Esophagus mucosa (tissue), 1 donor: Measurements from ENCODE around the gene RHOV. TPM values are rescaled to one million over a fixed set of nuclear protein-coding genes. Genes with fewer than 3 reads are reported as not detected.

ENCODE experiments used
- ATAC-seq: fragments of 200-7000 bp; cut with Tn5 transposase; one replicate; pipeline ENCODE4 v1.9.1; 2020
- total RNA-seq: library from RNA; stranded (reverse); gene quantifications from one replicate; pipeline ENCODE4 v1.2.4, GENCODE V29; 2023
- donor health status: DM: yes; HTN: yes; CAD: no.

Gene RHOV
- total RNA-seq, 1 donor from 2014 or later, result 118 TPM

DNA sequence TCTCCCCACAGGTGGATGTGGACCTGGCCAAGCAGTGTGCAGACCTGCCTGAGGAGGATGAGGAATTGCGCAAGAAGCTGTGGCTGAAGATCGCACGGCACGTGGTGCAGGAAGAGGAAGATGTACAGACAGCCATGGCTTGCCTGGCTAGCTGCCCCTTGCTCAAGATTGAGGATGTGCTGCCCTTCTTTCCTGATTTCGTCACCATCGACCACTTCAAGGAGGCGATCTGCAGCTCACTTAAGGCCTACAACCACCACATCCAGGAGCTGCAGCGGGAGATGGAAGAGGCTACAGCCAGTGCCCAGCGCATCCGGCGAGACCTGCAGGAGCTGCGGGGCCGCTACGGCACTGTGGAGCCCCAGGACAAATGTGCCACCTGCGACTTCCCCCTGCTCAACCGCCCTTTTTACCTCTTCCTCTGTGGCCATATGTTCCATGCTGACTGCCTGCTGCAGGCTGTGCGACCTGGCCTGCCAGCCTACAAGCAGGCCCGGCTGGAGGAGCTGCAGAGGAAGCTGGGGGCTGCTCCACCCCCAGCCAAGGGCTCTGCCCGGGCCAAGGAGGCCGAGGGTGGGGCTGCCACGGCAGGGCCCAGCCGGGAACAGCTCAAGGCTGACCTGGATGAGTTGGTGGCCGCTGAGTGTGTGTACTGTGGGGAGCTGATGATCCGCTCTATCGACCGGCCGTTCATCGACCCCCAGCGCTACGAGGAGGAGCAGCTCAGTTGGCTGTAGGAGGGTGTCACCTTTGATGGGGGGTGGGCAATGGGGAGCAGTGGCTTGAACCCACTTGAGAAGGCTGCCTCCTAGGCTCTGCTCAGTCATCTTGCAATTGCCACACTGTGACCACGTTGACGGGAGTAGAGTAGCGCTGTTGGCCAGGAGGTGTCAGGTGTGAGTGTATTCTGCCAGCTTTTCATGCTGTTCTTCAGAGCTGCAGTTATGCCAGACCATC, 28.8 kb upstream of the RHOV start:
- no peak for ATAC-seq

DNA sequence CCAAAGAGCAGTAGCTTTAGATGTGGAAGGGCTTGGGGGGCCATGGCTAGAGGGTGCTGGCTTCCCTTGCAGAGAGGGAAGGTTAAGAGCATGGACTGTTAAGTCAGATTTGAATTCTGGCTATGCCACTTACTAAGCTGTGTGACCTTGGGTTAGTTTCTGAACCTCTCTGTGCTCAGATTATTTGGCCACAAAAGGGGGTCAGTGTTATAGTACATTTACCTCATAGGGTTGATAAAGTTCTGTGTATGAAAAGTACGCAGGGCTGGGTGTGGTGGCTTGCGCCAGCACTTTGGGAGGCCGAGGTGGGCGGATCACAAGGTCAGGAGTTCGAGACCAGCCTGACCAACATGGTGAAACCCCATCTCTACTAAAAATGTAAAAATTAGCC, 27.0 kb upstream of the RHOV start:
- no peak for ATAC-seq

- no peak for ATAC-seq
Measured at GRCh38 chr15:40900256-40901052, 26.4 kb upstream of the RHOV start.

- no peak for ATAC-seq
Measured at GRCh38 chr15:40899536-40900207, 25.6 kb upstream of the RHOV start.

DNA sequence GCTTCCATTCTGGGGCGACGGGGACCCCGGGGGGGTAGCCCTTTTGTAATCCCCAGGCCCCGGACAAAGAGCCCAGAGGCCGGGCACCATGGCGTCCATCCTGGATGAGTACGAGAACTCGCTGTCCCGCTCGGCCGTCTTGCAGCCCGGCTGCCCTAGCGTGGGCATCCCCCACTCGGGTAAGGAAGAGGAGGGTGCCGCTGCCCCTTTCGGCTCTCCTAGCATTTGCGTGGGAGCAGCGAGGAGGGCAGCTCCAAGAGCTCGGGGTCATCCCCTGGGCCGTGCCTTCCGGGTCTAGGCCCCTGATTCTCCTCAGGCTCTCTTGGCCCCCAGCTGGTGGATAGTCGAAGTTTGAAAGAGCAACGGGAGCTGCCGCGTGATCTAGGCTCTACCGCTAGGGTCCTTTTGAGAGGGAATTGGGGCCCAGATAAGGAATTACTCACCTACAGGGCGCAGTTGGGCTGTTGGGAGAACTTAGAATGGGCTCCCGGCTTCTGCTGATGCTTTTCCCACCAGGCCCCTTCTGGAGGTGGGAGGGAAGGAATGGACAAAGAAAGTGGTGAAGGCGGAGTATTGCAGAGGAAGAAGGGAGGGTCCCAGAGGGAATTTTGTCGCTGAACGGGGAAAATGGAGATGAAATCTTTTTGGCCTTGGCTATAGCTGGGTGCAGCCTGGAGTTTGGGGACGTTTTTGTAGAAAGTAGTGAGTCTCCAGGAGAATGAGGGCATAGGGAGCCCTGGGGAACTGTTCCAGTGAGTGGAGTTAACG, 20.8 kb upstream of the RHOV start:
- ATAC-seq, result peak; percentile 34

DNA sequence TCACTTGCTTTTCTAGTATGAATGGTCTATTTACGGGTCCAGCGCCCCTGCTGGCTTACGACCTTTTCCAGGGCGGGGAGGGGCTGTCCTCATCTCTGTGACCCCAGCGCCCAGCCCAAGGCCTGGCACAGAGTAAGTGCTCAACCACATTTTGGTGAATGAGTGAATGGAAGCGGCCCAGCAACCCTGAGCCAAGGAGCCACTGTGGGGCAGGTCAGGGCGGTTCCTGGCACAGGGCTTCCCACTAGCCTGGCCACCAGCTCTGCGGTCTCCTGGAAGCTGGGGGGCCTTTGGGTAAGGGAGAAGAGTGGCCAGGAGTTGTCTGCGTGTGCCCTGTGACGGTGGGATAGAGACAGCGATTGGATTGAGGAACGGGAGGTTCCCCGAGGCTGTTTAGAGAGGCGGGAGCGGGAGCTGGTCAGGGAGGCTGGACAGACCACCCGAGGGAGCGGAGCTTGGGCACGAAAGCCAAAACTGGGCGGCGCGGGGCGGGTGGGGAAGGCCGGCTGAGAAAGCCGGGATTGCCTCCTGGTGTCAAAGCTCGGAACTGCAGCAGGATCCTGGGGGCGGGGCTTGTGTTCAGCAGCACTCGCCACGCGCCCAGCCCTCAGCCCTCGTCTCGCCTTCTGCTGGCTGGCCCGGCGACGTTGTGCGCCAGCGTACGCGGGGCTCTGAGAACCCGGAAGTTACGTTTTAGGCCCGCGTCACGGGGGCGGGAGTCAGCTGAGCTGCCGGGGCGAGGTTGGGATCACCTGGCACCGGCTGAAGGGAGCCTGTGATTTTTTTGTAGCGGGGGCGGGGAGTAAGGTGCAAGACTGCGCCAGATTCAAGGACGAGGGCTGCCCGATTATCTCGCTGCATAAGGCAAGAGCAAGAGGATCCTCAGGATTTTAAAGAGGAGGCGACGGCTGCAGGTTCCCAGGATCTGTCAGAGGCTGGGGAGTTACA, 20.0 kb upstream of the RHOV start, which contains the start of gene VPS18:
VPS18 (plus strand) TSS at position 718 of the 948 bp plus-strand sequence. CDS start 319 bp downstream, outside the sequence.
- ATAC-seq, result peak; percentile 94

DNA sequence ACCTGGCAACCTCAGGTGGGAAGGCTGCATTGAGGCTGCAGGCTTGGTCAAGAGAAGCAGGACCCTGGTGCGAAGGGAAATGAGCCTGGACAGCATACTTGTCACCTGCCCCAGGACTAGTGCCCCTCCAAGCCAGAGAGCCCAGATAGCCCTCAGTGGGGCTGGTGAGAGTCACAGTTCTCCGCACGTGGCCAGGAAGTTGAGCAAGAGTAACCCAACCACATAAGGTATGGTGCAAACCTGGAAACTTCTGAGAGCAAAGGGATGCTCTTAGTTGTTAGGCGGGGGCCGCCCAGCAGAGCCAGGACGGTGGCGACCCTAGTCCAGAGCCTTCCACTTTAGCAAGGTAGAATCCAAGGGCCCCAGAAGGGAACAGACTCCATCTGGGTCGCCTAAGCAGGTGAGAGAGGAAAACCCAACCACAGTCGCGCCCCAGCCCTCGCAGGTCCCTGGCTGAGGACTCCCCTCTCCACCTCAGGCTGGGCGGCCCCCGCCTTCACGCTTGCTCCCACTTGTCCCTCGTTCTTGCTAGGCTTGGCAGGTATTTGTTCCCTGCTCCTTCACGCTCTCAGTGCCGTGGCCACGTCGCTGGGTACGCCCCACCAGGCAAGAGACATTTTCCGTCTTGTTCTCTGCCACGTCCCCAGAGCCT, 19.1 kb upstream of the RHOV start:
- peak; percentile 7 for ATAC-seq

- ATAC-seq, result no peak
Measured at GRCh38 chr15:40892447-40893012, 18.5 kb upstream of the RHOV start.

DNA sequence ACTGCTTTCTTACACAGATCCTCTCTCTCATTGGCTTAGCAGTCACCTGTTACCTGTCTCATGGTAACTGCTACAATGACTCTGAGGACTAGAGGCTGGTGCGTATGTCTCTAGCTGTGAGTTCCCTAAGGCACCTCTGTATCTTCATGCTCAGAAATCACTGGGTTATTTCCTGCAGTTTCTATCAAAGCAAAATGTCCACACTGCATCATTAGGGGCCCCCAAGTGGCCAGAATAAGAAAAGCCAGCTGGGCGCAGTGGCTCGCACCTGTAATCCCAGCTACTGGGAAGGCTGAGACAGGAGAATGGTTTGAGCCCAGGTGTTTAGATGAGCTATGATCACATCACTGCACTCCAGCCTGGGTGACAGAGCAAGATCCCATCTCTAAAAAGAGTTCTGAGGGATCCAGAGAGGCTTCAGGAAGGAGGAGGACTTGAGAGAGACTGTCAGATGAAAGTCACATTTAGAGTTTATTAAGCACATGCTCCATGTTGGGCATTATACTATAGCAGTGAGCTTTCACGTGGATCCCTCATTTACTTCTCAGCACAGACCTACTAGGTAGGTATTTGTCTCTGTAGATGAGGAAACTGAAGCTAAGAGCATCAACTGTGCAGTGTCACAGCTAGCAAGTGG, 17.9 kb upstream of the RHOV start:
- ATAC-seq, result peak; percentile 36

GRCh38 chr15:40891138-40891537, 17.1 kb upstream of the RHOV start:
- ATAC-seq, result no peak

DNA sequence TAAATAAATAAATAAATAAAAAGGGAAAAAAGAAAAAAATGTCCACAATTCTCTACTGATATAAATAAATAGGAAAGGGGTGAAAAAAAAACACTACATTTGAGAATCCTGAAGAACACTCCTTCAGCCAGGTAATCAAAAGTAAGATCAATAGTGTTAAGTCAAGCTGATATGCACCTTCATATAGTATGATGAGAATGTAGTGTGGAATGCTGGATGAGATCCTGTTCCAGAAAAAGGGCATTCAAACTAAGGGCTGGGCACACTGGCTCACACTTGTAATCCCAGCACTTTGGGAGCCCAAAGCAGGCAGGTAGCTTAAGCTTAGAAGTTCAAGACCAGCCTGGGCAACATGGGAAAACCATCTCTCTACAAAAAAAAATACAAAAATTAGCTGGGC, 15.1 kb upstream of the RHOV start:
- ATAC-seq, result no peak

- ATAC-seq, result no peak
Measured at GRCh38 chr15:40886586-40886985, 12.6 kb upstream of the RHOV start.

- ATAC-seq, result no peak
Measured at GRCh38 chr15:40881351-40881750, 7.3 kb upstream of the RHOV start.

DNA sequence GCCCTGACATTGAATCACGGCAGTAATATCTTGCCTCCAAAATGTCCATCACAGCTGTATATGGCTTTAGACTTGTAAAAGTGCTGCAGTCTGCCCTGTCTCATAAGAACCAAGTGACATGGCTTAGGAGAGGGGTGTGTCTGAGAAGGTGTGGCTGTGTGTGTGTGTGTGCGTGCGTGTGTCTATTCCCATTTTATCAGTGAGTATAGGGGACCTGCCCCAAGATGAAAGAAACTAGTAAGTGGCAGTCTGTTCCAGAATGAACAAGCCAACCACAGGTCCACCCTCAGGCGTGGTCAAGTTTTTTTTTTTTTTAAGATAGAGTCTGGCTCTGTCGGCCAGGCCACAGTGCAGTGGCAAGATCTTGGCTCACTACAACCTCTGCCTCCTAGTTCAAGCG, 5.6 kb upstream of the RHOV start:
- ATAC-seq, result peak; percentile 82

- ATAC-seq, result peak; percentile 77
Measured at GRCh38 chr15:40878785-40879184, 4.8 kb upstream of the RHOV start.

DNA sequence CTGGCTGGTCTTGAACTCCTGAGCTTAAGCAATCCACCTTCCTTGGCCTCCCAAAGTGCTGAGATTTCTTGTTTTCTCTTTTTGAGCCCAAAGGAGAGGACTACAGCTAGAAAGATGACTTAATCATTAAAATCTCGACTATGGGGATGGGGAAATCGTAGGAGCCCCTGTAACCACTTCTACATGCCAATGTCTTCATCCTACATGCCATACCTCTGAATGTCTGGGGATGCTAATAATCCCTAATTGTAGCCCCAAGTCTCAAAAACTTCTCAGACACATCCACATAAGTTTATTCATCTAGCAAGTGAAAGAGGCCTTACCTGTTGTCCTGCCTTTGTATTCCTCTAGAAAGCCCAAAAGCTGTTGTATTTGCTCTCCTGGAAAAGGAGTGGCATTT, 3.7 kb upstream of the RHOV start:
- no peak for ATAC-seq

DNA sequence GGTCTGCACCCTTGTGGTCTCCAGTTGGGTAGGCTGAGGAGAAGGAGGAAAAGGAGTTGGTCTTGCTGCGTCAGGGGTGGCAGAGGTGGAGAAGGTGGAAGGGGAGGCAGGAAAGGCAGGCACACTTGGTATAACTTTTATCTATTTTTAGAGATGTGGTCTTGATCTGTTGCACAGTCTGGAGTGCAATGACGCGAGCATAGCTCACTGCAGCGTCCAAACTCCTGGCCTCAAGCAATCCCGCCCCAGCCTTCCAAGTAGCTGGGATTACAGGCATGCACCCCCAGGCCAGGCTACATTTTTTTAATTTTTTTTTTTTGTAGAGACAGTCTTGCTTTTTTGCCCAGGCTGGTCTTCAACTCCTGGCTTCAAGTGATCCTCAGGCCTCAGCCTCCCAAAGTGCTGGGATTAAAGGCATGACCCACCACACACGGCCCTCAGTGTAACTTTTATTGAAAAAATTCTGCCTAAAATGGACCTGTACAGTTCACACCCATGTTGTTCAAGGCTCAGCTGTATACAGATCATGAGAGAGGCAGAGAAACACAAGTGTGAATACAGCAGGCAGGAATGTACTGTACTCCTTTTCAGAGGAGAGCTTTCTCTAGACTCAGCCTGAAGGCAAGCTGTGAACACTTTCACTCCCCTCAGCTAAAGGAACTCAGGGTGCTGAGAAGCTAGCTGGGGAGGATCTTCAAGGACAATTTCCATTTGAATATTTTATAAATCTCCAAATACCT, 2.1 kb upstream of the RHOV start:
- ATAC-seq, result no peak

- ATAC-seq, result no peak
Measured at GRCh38 chr15:40872791-40873693, 992 bp downstream of the RHOV start.
